Measurements from ENCODE around the gene TPM1. TPM values are rescaled to one million over a fixed set of nuclear protein-coding genes. Genes with fewer than 3 reads are reported as not detected.
"Not testable (repeated sequence)": the region's sequence is repeated elsewhere in the genome, so short reads cannot be mapped to it uniquely, and the experiment has no call there.

TPM1 gene
- 3,367 TPM for polyA plus RNA-seq (2013, experiment 1 of 2; ENCODE audit: insufficient read length)
- polyA plus RNA-seq (2013, experiment 2 of 2; ENCODE audit: insufficient read length): 3,279 TPM

- DNase-seq: peak; percentile 97
Observed at GRCh38 chr15:63041974-63042876, at the start of gene TPM1. TSS of gene TPM1 (plus strand) at chr15:63042747. CDS start at chr15:63042830, 83 bp downstream.

- DNase-seq: no peak
Observed at GRCh38 chr15:62993066-62993465, 49.5 kb upstream of the TPM1 start.

GRCh38 chr15:62993632-62994031, 48.9 kb upstream of the TPM1 start:
- DNase-seq: not testable (repeated sequence)

- no peak for DNase-seq
Observed at GRCh38 chr15:62994439-62994838, 48.1 kb upstream of the TPM1 start.

- DNase-seq: peak; percentile 94
Observed at GRCh38 chr15:62994975-62995681, 47.4 kb upstream of the TPM1 start.

GRCh38 chr15:62997441-62997840, 45.1 kb upstream of the TPM1 start:
- DNase-seq: no peak

GRCh38 chr15:62998262-62998890, 44.2 kb upstream of the TPM1 start:
- DNase-seq: no peak

GRCh38 chr15:62999178-62999577, 43.4 kb upstream of the TPM1 start:
- no peak for DNase-seq

GRCh38 chr15:62999923-63000561, 42.5 kb upstream of the TPM1 start:
- DNase-seq: no peak

GRCh38 chr15:63000706-63001105, 41.8 kb upstream of the TPM1 start:
- no peak for DNase-seq

- no peak for DNase-seq
Observed at GRCh38 chr15:63004211-63004610, 38.3 kb upstream of the TPM1 start.

- DNase-seq: no peak
Observed at GRCh38 chr15:63006032-63006878, 36.3 kb upstream of the TPM1 start.

GRCh38 chr15:63008333-63009049, 34.1 kb upstream of the TPM1 start:
- no peak for DNase-seq

GRCh38 chr15:63010386-63010785, 32.2 kb upstream of the TPM1 start:
- DNase-seq: no peak

GRCh38 chr15:63010920-63011693, 31.4 kb upstream of the TPM1 start:
- DNase-seq: no peak

GRCh38 chr15:63012444-63012843, 30.1 kb upstream of the TPM1 start:
- DNase-seq: no peak

- DNase-seq: peak; percentile 92
Observed at GRCh38 chr15:63013052-63013808, 29.3 kb upstream of the TPM1 start.

GRCh38 chr15:63014578-63014977, 28.0 kb upstream of the TPM1 start:
- no peak for DNase-seq

GRCh38 chr15:63015618-63016017, 26.9 kb upstream of the TPM1 start:
- DNase-seq: peak; percentile 45
